A673 (cell line): ENCODE measurements around the gene JAKMIP1. TPM values are rescaled to one million over a fixed set of nuclear protein-coding genes. Genes with fewer than 3 reads are reported as not detected.

Source experiments
- BruUV-seq: library from RNA; stranded (reverse); fragments of 400-500 nt; replicated peaks from 2 replicates; lab custom pipeline; 2021; lab: Mats Ljungman, UMichigan
- CTCF ChIA-PET: fragments of 300-600 bp; sonication (Branson Sonifier 250); formaldehyde crosslinking; loops from one replicate; lab custom pipeline; 2022; ENCODE audit warnings: antibody characterized with exemption; lab: Charles Lee
- POLR2A ChIA-PET: fragments of 300-600 bp; sonication (Branson Sonifier 250); formaldehyde crosslinking; loops from one replicate; lab custom pipeline; 2022; ENCODE audit warnings: antibody characterized with exemption; ENCODE audit not compliant: low non-redundant PET; lab: Charles Lee
- DNase-seq: peaks from one replicate; pipeline ENCODE4 v3.0.0-alpha.2; 2015; ENCODE audit warnings: low spot score
- H3K27ac ChIP-seq: fragments of 200-600 bp; sonication (generic); 2 replicates; pipeline ENCODE4 v1.5.1; 2016; ENCODE audit warnings: mixed run types, low read depth, mild to moderate bottlenecking, mixed read lengths, antibody characterized with exemption, low read length; ENCODE audit not compliant: poor library complexity, severe bottlenecking
- H3K27me3 ChIP-seq: fragments of 200-600 bp; sonication (generic); replicated peaks from 2 replicates; pipeline ENCODE4 v1.6.1; 2017; ENCODE audit warnings: mixed run types, low read depth, mild to moderate bottlenecking, mixed read lengths, antibody characterized with exemption, low read length; ENCODE audit not compliant: insufficient read depth, poor library complexity
- H3K36me3 ChIP-seq: fragments of 200-600 bp; sonication (generic); 2 replicates; pipeline ENCODE4 v1.6.1; 2016; ENCODE audit warnings: mixed run types, mild to moderate bottlenecking, mixed read lengths, antibody characterized with exemption, low read length; ENCODE audit not compliant: insufficient read depth, poor library complexity, severe bottlenecking
- H3K4me1 ChIP-seq: fragments of 200-600 bp; sonication (generic); 2 replicates; pipeline ENCODE4 v1.6.1; 2017; ENCODE audit warnings: mixed run types, mild to moderate bottlenecking, mixed read lengths, antibody characterized with exemption, low read length; ENCODE audit not compliant: insufficient read depth, poor library complexity, severe bottlenecking
- H3K4me3 ChIP-seq: fragments of 200-600 bp; sonication (generic); 2 replicates; pipeline ENCODE4 v1.5.1; 2016; ENCODE audit warnings: low read depth, mixed run types, mild to moderate bottlenecking, mixed read lengths, low read length; ENCODE audit not compliant: poor library complexity, severe bottlenecking
- H3K9me3 ChIP-seq: fragments of 200-600 bp; sonication (generic); 2 replicates; pipeline ENCODE4 v1.6.1; 2016; ENCODE audit warnings: mixed run types, low read depth, mild to moderate bottlenecking, mixed read lengths, antibody characterized with exemption, low read length; ENCODE audit not compliant: poor library complexity, severe bottlenecking
- CTCF ChIP-seq: fragments of 300-800, 200-600 bp; sonication (generic); conservative IDR thresholded peaks from 2 replicates; pipeline ENCODE4 v1.5.1; 2017; ENCODE audit warnings: low read depth, mild to moderate bottlenecking, antibody characterized with exemption, low read length, moderate library complexity, mixed read lengths
- EZH2 ChIP-seq: fragments of 200-600 bp; sonication (generic); IDR thresholded peaks from 2 replicates; pipeline ENCODE4 v1.6.1; 2017; ENCODE audit warnings: borderline replicate concordance, low read depth, mild to moderate bottlenecking, mixed read lengths, antibody characterized with exemption, low read length; ENCODE audit not compliant: poor library complexity, severe bottlenecking
- intact Hi-C: fragments of 100-400 bp; cut with micrococcal nuclease; formaldehyde crosslinking; loops from one replicate; pipeline ENCODE4 v1.10.0; 2022; ENCODE audit not compliant: unreplicated experiment
- total RNA-seq: library from RNA; stranded (reverse); gene quantifications from 2 replicates; pipeline ENCODE4 v1.2.3, GENCODE V29; 2021

JAKMIP1 gene
- total RNA-seq, 1 experiment from 2014 or later: not detected

- no TSS peak for BruUV-seq
- no peaks in the 10 kb centered on the region for H3K9me3 ChIP-seq
- TF ChIP-seq CTCF: no peak
- no peak for TF ChIP-seq EZH2
- no peak overlapping the region for H3K4me3 ChIP-seq
- ChIA-PET POLR2A (no interaction called here), CTCF (no interaction called here)
- H3K36me3 ChIP-seq: no peaks in the 10 kb centered on the region
- no peak overlapping the region for H3K27ac ChIP-seq
- intact Hi-C loops: no loop called here
- no peak for DNase-seq
- no peaks in the 10 kb centered on the region for H3K4me1 ChIP-seq
- no peaks in the 10 kb centered on the region for H3K27me3 ChIP-seq
Observed at GRCh38 chr4:6123976-6124375, 76.4 kb downstream of the JAKMIP1 start.

DNA sequence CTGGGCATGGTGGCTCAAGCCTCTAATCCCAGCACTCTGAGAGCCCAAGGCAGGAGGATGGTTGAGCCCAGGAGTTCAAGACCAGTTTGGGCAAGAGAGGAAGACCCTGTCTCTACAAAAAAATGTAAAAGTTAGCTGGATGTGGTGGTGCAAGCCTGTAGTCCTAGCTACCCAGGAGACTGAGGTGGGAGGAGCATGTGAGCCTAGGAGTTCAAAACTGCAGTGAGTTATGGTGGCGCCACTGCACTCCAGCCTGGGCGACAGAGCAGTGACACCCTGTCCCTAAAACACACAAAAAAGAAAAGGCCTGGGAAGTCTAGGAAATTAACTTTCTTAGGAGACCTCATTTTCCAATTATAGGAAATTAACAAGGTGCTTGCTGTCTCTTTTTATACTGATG is 76.8 kb downstream of the JAKMIP1 start:
- no peak for TF ChIP-seq CTCF
- TF ChIP-seq EZH2: no peak
- POLR2A ChIA-PET: no interaction called here
- no TSS peak for BruUV-seq
- H3K36me3 ChIP-seq: no peaks in the 10 kb centered on the region
- CTCF ChIA-PET: no interaction called here
- H3K27ac ChIP-seq: no peak overlapping the region
- intact Hi-C loops: no loop called here
- H3K4me1 ChIP-seq: no peaks in the 10 kb centered on the region
- no peaks in the 10 kb centered on the region for H3K27me3 ChIP-seq
- no peak for DNase-seq
- no peaks in the 10 kb centered on the region for H3K9me3 ChIP-seq
- no peak overlapping the region for H3K4me3 ChIP-seq

GRCh38 chr4:6123116-6123515 is 77.2 kb downstream of the JAKMIP1 start:
- ChIA-PET CTCF (no interaction called here), POLR2A (no interaction called here)
- Histone ChIP-seq H3K27ac (no peak overlapping the region), H3K9me3 (no peaks in the 10 kb centered on the region), H3K27me3 (no peaks in the 10 kb centered on the region), H3K36me3 (no peaks in the 10 kb centered on the region), H3K4me3 (no peak overlapping the region), H3K4me1 (no peaks in the 10 kb centered on the region)
- intact Hi-C loops: no loop called here
- no peak for TF ChIP-seq CTCF
- no peak for TF ChIP-seq EZH2
- BruUV-seq: no TSS peak
- no peak for DNase-seq
